NCI-H2107 treated with DMSO at 0.1 percent for 48 hours (cell line): ENCODE data around the gene PAIP1.
"Not testable (repeated sequence)": the region's sequence is repeated elsewhere in the genome, so short reads cannot be mapped to it uniquely, and the experiment has no call there.

Experiments used
- DNase-seq: peaks from one replicate; lab custom pipeline; 2025; ENCODE audit not compliant: unreplicated experiment; lab: John Stamatoyannopoulos, UW

The PAIP1 gene

DNA sequence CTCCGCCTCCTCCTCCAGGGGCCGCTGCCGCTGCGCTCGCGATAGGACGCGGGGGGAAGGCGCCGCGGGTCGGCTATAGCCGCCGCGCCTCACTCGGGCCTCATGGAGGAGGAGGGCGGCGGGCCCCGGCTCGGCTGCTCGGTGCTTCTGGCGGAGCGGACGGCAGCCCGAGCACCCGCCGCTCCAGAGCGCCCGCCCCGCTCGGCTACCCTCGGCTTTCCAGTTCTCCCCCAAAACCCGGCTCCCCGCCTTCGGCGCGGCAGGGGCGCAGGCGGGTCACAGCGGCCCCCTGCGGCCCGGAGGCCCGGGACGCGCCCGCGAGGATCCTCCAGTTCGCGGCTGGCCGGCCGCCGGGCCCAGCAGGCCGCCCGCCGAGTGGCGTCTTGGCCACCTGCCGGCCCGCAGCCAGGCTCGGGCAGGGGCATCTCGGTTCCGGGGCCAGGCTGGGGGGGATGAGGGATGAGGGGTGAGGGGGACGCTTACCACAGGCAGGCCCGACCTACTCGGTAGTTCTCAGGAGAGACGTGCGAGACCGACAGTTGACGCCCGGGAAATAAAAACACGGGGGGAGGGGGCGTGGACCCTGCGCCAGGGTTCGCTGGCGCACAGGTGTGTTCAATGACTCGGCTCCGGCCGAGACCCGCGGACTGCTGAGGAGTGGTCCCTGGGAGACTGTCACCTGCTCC lies at the start of gene PAIP1:
PAIP1 (minus strand) TSS at position 221 of the 686 bp plus-strand sequence. CDS start 231 bp downstream, outside the sequence.
- peak; percentile 64 for DNase-seq

DNA sequence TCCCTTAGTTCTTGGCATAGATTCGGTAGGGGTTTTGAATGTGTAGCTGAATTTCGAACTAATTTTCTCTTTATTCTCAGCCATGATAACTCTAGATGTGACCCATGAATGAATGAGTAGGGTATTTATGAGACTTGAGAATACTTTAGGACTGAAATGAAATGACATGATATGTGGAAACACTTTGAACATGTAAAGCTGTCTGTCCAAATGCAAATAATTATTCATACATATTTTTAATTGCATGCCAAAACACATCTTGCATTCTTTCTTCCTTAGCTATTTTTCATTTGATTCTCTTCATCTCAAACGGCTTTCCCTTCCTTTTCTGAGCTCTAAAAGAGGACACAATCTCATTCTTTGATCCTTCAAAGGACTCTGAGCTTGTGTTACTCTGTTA lies 49.5 kb upstream of the PAIP1 start:
- no peak for DNase-seq

GRCh38 chr5:43604699-43605098 lies 47.8 kb upstream of the PAIP1 start:
- DNase-seq: no peak

DNA sequence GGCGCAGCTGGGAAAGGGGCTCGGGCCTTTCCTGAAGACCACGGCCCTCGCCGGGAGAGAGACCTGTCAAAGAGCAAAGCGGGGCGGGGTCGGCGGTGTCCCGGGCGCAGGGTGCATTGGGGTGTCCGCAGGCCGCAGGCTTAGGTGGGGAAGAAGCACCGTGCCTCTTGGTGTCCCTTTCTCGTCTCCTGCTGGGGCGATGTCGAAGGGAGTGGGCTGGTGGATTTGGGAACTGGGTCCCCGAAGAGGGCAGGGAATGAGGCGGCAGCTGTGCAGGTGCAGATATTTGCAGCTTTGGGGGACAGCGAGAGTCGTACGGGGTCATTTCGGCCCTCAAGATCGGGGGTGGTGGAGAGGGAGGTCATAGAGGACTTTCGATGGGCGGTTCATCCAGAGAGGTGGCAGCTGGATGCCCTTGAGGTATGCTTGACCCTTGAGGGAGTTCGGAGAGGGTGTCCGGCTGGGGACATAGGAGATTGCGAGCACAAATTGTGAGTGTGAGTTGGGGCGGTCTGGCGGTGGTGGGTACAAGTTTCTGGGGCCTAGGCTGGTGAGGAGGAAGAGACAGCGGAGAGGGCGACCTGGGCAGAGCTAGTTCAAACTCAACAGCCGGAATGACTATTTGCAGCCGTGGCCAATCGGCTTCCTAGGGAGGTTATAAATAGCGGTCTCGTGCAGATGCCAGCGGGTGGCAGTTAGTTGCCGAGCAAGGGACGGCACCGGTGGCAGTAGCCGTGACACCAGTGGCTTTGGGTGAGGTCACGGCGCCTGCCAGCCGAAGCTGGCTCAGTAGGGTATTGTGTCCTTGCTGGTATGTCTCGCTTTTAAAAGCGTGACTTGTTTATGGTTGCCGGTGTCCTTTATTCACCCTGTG lies 46.7 kb upstream of the PAIP1 start:
- peak; percentile 96 for DNase-seq

DNA sequence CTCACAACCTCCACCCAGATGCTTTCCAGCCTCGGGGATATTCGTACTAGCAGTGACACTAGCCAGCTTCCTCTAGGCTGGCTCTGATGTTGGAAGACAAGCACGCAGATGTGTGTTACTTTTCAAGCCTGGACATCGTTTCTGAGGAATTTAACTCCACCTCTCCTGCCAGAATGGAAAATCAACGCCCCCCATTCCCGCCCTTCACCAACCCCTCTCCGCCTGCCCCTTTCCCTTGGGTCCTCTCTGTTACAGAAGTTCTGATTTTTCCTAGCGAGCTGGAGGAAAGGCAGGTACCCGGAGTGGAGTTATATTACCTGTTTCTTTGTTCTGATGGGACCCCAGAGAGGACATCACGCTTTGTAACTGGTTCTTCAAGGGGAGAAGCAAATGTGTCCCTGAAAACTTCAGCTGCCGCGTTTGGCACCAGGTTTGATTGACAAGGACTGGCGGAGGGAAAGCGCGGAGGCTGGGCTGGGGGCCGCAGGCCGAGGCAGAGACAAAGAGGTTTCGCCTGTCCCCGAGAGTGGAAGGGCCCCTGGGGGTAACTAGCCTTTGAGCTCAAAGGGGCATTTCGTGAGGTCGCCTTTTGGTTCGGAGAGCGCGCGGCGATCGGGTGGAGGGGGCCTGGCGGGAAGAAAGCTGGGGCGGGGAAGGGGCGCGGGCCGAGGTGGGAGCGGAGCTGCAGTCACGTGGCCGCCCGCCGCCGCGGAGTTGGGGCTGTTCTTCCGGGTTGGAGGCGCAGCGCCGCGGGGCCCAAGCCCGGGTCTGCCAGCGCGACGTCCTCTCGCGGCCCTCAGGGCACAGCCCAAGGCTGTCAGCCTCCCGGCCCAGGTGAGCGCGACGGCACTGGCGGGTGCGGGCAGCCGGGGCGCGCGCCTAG lies 45.8 kb upstream of the PAIP1 start, which contains the start of gene NNT:
NNT (plus strand) TSS at position 720 of the 883 bp plus-strand sequence. CDS start 6,016 bp downstream, outside the sequence.
- peak; percentile 62 for DNase-seq

- DNase-seq: peak; percentile 47
These were observed 44.8 kb upstream of the PAIP1 start for GRCh38 chr5:43601454-43602260.

- not testable (repeated sequence) for DNase-seq
These were observed 42.0 kb upstream of the PAIP1 start for GRCh38 chr5:43598927-43599326.

DNA sequence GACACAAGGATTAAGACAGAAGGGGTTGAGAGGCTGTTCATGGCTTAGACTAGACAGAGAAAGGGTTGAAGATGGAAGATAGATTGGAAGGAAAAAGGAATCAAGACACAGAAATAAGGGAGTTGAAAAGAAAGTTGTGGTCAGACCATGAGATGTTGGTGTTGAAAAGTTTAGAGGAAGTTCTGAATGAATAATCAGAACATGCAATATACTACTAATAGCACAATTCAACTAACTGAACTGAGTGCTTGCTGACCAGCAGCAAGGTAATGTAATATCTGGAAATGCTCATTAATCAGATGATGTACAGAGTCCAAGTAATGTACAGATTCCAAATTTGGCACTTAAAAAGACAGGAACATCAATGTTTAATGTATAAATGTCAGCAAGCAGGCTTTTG lies 35.5 kb upstream of the PAIP1 start:
- DNase-seq: no peak

DNA sequence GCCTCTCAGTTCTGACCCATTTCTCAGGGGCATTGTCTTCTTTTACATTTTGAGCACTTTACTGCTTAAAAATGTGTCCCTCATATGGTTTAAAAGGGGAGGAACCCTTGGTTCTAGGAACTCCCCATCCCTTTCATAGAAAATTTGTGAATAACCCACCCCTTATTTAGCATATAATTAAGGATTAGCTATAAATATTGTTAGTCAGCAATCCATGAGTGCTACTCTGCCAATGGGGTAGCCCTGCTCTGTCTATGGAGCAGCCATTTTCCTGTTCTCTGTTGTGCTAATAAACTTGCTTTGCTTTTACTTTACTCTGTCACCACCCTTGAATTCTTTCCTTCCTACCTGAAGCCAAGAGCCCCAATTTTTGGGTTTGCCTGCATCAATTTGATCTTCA lies 33.8 kb upstream of the PAIP1 start:
- DNase-seq: no peak

GRCh38 chr5:43589310-43589709 lies 32.4 kb upstream of the PAIP1 start:
- DNase-seq: no peak

DNA sequence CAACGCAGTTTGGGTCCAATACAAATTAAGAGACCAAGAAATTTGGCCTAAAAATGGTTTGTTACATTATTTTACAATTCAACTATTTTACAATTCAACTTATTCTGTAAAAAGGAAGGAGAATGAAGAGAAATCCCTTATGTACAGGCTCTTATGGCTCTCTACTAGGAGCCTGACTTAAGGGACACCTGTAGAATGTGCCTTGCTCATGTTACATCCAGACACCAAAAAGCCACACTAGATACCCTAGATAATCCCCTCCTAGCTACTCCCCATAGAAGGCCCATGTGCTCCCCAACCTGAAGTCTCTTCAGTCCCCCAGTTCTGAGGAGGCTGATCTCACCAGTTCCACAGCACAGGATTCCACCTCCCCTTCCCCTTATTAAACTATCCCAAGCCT lies 32.0 kb upstream of the PAIP1 start:
- DNase-seq: no peak

- DNase-seq: no peak
These were observed 27.4 kb upstream of the PAIP1 start for GRCh38 chr5:43584166-43584699.

DNA sequence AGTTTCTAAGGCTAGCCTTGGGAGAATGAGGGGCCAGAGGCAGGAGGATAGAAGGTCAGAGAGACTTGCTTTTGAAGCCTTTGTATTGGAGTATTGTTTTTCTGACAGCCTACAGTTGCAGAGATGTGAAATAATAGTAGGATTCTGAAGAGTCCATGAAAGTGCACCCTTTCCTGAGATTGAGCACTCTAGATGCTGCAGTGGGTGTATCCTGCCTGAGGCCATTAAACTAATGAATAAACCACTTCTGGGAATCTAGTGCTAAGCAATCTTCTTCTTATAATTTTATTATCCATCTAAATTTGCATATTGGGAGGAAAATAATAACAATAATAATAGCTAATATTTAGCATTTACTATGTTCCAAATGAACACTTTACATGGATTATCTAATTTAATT lies 26.8 kb upstream of the PAIP1 start:
- no peak for DNase-seq

DNA sequence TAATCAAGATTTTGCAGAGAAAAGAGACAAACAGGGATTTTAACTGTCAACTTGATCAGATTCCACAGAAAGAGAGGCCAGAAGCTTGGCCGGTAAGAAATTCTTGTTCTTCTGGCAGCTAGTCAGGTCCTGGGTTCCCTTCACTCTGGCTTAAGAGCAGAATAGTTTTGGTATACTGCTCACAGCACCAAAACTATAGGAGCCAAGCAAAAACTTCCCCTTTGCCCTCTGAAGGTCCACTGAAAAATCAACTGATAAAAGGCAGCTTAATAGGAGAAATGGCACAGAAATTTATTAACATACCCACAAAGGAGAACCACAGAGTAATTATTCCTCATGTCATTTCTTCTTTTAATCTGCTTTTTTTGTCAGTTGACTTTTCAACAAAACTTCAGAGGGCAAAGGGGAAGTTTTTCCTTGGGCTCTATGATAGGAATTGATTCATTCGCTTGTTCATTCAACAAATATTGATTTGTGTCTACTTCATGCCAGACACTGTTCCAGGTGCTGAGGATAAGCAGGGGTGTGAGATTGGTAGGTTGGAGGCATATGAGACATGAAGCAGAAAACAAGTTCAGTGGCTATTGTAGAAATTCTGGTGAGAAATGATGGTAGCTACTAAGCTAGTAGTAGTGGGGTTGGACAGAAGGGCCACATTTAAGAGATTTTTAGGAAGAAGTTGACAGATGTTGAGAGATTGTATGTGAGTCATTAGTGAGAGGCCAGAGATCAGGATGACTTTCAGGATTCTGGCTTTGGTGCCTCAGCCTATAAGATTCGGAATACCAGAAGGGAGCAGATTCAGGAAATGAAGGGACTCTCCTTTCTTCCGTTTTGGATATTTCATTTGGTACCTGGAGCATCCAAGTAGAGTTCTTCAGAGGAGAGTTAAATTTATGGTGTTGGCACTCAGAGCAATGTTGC lies 25.5 kb upstream of the PAIP1 start:
- DNase-seq: no peak

DNA sequence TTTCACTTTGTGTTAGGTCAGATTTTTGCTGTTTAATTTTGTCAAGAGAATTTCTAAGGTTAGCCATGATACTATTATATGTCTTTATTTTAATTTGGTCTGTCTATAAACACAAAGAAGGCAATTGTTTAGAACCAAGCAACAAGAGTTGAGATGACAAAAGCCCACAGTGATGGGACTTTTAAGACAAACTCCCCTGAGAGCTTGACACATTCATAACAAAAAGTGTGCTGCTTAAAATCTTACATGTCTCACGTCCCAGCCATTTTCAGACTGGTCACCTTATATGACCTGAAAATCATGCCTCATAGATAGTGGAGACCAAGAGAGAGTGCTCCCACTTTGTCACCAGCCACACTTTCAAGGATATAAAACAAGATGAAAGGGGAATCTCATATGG lies 24.5 kb upstream of the PAIP1 start:
- DNase-seq: no peak

DNA sequence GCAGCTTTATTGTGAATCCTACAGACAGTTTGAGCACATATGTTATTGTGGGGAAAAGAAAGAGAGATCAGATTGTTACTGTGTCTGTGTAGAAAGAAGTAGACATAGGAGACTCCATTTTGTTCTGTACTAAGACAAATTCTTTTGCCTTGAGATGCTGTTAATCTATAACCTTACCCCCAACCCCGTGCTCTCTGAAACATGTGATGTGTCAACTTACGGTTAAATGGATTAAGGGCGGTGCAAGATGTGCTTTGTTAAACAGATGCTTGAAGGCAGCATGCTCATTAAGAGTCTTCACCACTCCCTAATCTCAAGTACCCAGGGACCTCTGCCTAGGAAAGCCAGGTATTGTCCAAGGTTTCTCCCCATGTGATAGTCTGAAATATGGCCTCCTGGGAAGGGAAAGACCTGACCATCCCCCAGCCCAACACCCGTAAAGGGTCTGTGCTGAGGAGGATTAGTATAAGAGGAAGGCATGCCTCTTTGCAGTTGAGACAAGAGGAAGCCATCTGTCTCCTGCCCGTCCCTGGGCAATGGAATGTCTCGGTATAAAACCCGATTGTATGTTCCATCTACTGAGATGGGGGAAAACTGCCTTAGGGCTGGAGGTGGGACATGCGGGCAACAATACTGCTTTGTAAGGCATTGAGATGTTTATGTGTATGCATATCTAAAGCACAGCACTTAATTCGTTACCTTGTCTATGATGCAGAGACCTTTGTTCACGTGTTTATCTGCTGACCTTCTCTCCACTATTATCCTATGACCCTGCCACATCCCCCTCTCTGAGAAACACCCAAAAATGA lies 23.7 kb upstream of the PAIP1 start:
- not testable (repeated sequence) for DNase-seq

DNA sequence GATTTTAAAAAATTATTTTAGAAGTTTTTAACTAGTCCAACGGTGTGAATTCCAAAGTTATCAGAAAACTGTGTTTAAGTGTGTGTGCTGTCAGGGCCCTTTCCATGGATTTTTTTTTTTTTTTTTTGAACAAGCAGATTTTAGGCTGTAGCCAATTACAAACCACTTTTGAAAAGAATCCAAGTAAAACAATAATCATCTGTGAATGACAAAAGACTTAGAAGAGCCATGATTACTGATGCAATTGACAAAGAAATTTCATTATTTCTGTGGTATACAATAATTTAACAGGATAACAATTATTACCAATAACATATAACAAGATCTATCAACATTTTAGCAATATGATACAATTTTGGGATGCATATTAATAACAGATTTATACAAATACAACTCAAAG lies 16.2 kb upstream of the PAIP1 start:
- DNase-seq: no peak

- no peak for DNase-seq
These were observed 15.5 kb upstream of the PAIP1 start for GRCh38 chr5:43572357-43572756.
